Activated B cell treated with CpG ODN at 0.5 μM for 24 hours (primary cell): ENCODE results near the gene SCYGR3. TPM values are rescaled to one million over a fixed set of nuclear protein-coding genes. Genes with fewer than 3 reads are reported as not detected.

ENCODE experiments used
- ATAC-seq: fragments of 200-7000 bp; cut with Tn5 transposase; one replicate; pipeline ENCODE4 v1.10.0; 2021; ENCODE audit warnings: low read depth, mild to moderate bottlenecking, moderate library complexity
- CTCF ChIA-PET: fragments of 350-600 bp; sonication (Branson Sonifier 250); formaldehyde crosslinking; loops from one replicate; lab custom pipeline; 2021; ENCODE audit warnings: antibody characterized with exemption; lab: Charles Lee
- POLR2A ChIA-PET: fragments of 350-600 bp; sonication (Branson Sonifier 250); formaldehyde crosslinking; loops from one replicate; lab custom pipeline; 2021; ENCODE audit warnings: antibody characterized with exemption; lab: Charles Lee
- DNase-seq: peaks from one replicate; pipeline ENCODE4 v3.0.0; 2022
- H3K27ac Mint-ChIP-seq: one replicate; pipeline ENCODE4 v1.8.0; 2020; ENCODE audit warnings: mixed read lengths
- H3K27me3 Mint-ChIP-seq: one replicate; pipeline ENCODE4 v1.8.0; 2021; ENCODE audit warnings: mixed read lengths
- H3K36me3 Mint-ChIP-seq: one replicate; pipeline ENCODE4 v1.8.0; 2021; ENCODE audit warnings: low read depth, mixed read lengths
- H3K4me1 Mint-ChIP-seq: one replicate; pipeline ENCODE4 v1.8.0; 2021; ENCODE audit warnings: mixed read lengths
- H3K4me3 Mint-ChIP-seq: one replicate; pipeline ENCODE4 v1.8.0; 2020; ENCODE audit warnings: mild to moderate bottlenecking, mixed read lengths
- H3K9me3 Mint-ChIP-seq: one replicate; pipeline ENCODE4 v1.8.0; 2020; ENCODE audit warnings: mixed read lengths
- CTCF ChIP-seq: fragments of 200-600 bp; IDR thresholded peaks from one replicate; pipeline ENCODE4 v1.8.0; 2022; ENCODE audit warnings: antibody characterized with exemption, mild to moderate bottlenecking
- intact Hi-C: fragments of 100-400 bp; cut with micrococcal nuclease; formaldehyde crosslinking; loops from one replicate; pipeline ENCODE4 v1.15.1; 2024
- total RNA-seq: library from RNA; stranded (reverse); gene quantifications from 2 replicates; pipeline ENCODE4 v1.2.3, GENCODE V29; 2022

Gene SCYGR3
- total RNA-seq, 1 donor from 2014 or later, result not detected

- H3K27me3 Mint-ChIP-seq, result peaks cover 12% of the 10 kb centered on the region
- no peaks in the 10 kb centered on the region for H3K36me3 Mint-ChIP-seq
- H3K4me3 Mint-ChIP-seq, result no peak overlapping the region
- H3K9me3 Mint-ChIP-seq, result peaks cover 2% of the 10 kb centered on the region
- ATAC-seq (no peak), DNase-seq (no peak)
- ChIA-PET POLR2A (no interaction called here), CTCF (no interaction called here)
- no peak for TF ChIP-seq CTCF
- no peak overlapping the region for H3K27ac Mint-ChIP-seq
- no peaks in the 10 kb centered on the region for H3K4me1 Mint-ChIP-seq
- intact Hi-C loops, result no loop called here
These were observed 10.8 kb upstream of the SCYGR3 start for GRCh38 chr2:227625420-227625819.

GRCh38 chr2:227623226-227623625, 8.6 kb upstream of the SCYGR3 start:
- intact Hi-C loops, result no loop called here
- Mint-ChIP-seq H3K9me3 (peaks cover 2% of the 10 kb centered on the region), H3K27me3 (peaks cover 4% of the 10 kb centered on the region), H3K27ac (no peak overlapping the region), H3K4me1 (no peaks in the 10 kb centered on the region), H3K36me3 (no peaks in the 10 kb centered on the region), H3K4me3 (no peak overlapping the region)
- no peak for DNase-seq
- ChIA-PET CTCF (no interaction called here), POLR2A (no interaction called here)
- ATAC-seq, result no peak
- TF ChIP-seq CTCF, result no peak

GRCh38 chr2:227617316-227618230, 2.9 kb upstream of the SCYGR3 start, which contains the start of gene SCYGR4:
Gene SCYGR4, plus strand, starts transcription at chr2:227617498. Its CDS starts 0 bp downstream, at chr2:227617498.
- intact Hi-C loops, result no loop called here
- POLR2A ChIA-PET, result no interaction called here
- Mint-ChIP-seq H3K4me3 (no peak within 1 kb of the TSS), H3K9me3 (peaks cover 2% of the 10 kb centered on the region), H3K27ac (no peak within 1 kb of the TSS), H3K27me3 (peaks cover 5% of the 10 kb centered on the region), H3K36me3 (no peaks in the 10 kb centered on the region), H3K4me1 (no peaks in the 10 kb centered on the region)
- ATAC-seq (no peak), DNase-seq (no peak)
- CTCF ChIA-PET, result no interaction called here
- no peak for TF ChIP-seq CTCF

GRCh38 chr2:227616631-227617030, 2.0 kb upstream of the SCYGR3 start:
- CTCF ChIA-PET, result no interaction called here

More at GRCh38 chr2:227616631-227617030, 2.0 kb upstream of the SCYGR3 start:
- no peak for TF ChIP-seq CTCF
- ATAC-seq (no peak), DNase-seq (no peak)
- no peak overlapping the region for H3K4me3 Mint-ChIP-seq
- H3K27ac Mint-ChIP-seq, result no peak overlapping the region
- POLR2A ChIA-PET, result no interaction called here
- intact Hi-C loops, result no loop called here
- H3K4me1 Mint-ChIP-seq, result no peaks in the 10 kb centered on the region
- H3K27me3 Mint-ChIP-seq, result peaks cover 5% of the 10 kb centered on the region
- no peaks in the 10 kb centered on the region for H3K36me3 Mint-ChIP-seq
- peaks cover 2% of the 10 kb centered on the region for H3K9me3 Mint-ChIP-seq
